ENCODE data around the gene TEX101.

TEX101 gene

GRCh38 chr19:43445426-43445825 lies 30.7 kb downstream of the TEX101 start:
- TF ChIP-seq CTCF (conservative IDR thresholded peaks at IDR 0.05; ENCODE audit: low read depth, low read length): no peak
- no peak for DNase-seq (ENCODE audit: low read depth)
- no peak overlapping the region for H3K4me3 ChIP-seq (ENCODE audit: low read depth, low read length)

- DNase-seq (ENCODE audit: low read depth): peak; percentile 83
- TF ChIP-seq CTCF (conservative IDR thresholded peaks at IDR 0.05; ENCODE audit: low read depth, low read length): peak; percentile 97
- no peak overlapping the region for H3K4me3 ChIP-seq (ENCODE audit: low read depth, low read length)
Measured at GRCh38 chr19:43446746-43447489, 32.2 kb downstream of the TEX101 start.

GRCh38 chr19:43447655-43448054 lies 33.0 kb downstream of the TEX101 start:
- DNase-seq (ENCODE audit: low read depth): no peak
- no peak for TF ChIP-seq CTCF (conservative IDR thresholded peaks at IDR 0.05; ENCODE audit: low read depth, low read length)

GRCh38 chr19:43450545-43450997 lies 35.9 kb downstream of the TEX101 start:
- peak; percentile 81 for DNase-seq (ENCODE audit: low read depth)
- no peak for TF ChIP-seq CTCF (conservative IDR thresholded peaks at IDR 0.05; ENCODE audit: low read depth, low read length)

More at GRCh38 chr19:43447655-43448054, 33.0 kb downstream of the TEX101 start:
- no peak overlapping the region for H3K4me3 ChIP-seq (ENCODE audit: low read depth, low read length)

GRCh38 chr19:43452582-43452981 lies 37.9 kb downstream of the TEX101 start:
- DNase-seq (ENCODE audit: low read depth): no peak
- TF ChIP-seq CTCF (conservative IDR thresholded peaks at IDR 0.05; ENCODE audit: low read depth, low read length): no peak
- H3K4me3 ChIP-seq (ENCODE audit: low read depth, low read length): no peak overlapping the region

More at GRCh38 chr19:43450545-43450997, 35.9 kb downstream of the TEX101 start:
- no peak overlapping the region for H3K4me3 ChIP-seq (ENCODE audit: low read depth, low read length)

GRCh38 chr19:43454031-43454430 lies 39.3 kb downstream of the TEX101 start:
- DNase-seq (ENCODE audit: low read depth): no peak
- H3K4me3 ChIP-seq (ENCODE audit: low read depth, low read length): no peak overlapping the region
- TF ChIP-seq CTCF (conservative IDR thresholded peaks at IDR 0.05; ENCODE audit: low read depth, low read length): no peak
